Inferior parietal cortex (tissue), 1 donor: ENCODE data around the gene KCTD14.
"Not testable (repeated sequence)": the region's sequence is repeated elsewhere in the genome, so short reads cannot be mapped to it uniquely, and the experiment has no call there.

Experiments used
- DNase-seq: peaks from one replicate; pipeline ENCODE4 v3.0.0-alpha.2; 2016; ENCODE audit errors: extremely low spot score

KCTD14 gene

DNA sequence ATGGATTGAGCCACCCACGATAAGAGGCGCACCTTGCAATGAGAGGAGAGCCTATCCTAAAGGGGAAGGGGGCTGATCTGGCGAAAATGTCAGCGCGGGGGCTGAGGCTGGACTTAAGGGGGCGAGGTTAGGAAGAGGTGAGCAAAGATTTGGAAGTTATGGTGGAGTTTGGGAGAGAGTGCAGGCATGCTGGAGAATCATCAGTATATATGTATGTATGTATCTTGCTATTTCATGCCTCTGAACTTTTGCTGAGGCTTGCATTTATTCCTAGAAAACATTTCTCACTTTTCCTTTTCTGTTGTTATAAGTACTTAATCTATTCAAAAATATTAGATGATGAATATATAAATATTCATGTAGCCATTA, 23.4 kb upstream of the KCTD14 start:
- DNase-seq: no peak

DNA sequence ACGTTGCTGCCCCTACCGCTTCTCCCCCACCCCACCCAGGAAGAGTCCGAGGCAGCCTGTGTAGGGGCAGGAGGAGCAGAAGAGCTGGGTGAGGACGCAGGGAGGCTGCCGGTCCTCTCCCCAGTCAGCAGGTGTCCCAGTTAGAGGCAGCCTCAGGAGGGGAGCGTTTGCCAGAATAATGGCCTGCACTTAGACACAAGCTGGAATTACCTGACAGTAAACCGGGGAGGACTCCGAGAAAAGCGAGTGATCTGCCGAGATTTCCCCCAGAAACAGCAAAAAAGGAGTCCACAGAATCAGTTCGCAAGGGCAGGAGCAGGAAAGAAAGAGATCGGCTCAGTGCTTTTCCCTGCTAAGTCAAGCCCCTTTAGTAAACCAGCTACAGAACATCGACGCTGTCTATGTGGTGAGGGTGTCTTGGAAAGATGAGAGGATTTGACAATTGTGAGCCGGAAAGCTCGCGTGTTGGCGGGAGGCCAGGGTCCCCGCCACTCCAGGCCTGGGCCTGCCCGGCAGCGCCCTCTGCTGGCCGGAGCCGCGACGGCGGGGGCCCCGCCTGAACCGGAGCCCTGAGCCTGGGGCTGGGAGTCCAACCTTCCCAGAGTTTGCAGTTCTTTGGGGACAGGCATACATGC, 22.9 kb upstream of the KCTD14 start:
- DNase-seq: peak; percentile 86

DNA sequence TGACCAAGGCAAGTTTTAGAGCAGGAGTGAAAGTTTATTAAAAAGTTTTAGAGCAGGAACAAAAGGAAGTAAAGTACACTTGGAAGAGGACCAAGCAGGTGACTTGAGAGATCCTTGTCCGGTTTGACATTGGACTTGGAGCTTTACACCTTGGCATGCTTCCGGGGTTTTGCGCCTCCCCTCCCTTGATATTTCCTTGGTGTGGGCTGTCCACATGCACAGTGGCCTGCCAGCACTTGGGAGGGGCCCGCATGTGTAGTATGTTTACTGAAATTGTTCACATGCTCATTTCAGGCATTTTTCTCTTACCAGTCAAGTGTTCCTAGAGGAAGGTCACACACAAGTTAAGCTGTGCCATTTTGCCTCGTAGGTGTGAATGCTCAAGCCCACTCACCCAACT, 21.6 kb upstream of the KCTD14 start:
- DNase-seq: no peak

DNA sequence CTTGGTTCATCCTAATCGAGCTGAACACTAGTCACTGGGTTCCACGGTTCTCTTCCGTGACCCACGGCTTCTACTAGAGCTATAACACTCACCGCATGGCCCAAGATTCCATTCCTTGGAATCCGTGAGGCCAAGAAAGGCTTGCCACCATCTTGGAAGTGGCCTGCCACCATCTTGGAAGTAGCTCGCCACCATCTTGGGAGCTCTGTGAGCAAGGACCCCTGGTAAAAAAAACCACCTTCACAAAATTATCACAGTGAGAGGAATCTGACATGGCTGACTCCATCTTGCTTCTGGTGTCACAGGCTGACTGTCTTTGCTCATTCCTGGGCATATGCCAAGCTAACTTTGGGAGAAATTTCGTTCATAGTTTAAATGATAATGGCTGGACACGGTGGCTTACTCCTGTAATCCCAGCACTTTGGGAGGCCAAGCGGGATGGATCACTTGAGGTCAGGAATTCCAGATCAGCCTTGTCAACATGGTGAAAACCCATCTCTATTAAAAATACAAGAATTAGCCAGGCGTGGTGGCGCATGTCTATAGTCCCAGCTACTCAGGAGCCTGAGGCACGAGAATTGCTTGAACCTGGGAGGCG, 18.9 kb upstream of the KCTD14 start:
- no peak for DNase-seq

DNA sequence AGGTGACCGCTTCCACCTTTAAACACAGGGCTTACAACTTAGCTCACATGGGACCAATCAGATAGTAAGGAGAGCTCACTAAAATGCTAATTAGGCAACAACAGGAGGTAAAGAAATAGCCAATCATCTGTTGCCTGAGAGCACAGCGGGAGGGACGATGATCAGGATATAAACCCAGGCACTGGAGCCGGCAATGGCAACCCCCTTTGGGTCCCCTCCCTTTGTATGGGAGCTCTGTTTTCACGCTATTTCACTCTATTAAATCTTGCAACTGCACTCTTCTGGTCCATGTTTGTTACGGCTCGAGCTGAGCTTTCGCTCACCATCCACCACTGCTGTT, 18.3 kb upstream of the KCTD14 start:
- not testable (repeated sequence) for DNase-seq

DNA sequence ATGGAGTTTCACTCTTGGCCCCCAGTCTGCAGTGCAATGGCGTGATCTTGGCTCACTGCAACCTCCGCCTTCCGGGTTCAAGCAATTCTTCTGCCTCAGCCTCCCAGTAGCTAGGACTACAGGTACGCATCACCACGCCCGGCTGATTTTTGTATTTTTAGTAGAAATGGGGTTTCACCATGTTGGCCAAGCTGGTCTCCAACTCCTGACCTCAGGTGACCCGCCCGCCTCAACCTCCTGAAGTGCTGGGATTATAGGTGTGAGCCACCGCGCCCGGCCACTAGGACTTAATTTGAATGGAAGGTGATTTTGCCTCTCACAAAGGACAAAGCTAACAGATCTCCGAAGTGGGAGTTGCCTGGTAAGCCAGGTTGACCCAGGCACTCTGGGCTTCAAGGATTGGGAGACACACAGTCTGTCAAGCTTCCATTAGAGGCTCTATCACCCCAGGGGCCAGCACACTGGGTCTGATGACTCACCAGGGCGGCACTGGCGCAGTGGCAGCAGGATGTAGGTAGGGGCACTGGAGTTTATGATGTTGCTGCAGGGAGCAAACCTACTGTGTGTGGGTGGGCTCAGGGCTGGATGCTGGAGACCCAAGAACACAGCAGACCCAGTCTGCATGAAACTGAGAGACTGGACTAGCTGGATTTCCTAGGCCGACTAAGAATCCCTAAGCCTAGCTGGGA, 17.8 kb upstream of the KCTD14 start:
- DNase-seq: no peak

DNA sequence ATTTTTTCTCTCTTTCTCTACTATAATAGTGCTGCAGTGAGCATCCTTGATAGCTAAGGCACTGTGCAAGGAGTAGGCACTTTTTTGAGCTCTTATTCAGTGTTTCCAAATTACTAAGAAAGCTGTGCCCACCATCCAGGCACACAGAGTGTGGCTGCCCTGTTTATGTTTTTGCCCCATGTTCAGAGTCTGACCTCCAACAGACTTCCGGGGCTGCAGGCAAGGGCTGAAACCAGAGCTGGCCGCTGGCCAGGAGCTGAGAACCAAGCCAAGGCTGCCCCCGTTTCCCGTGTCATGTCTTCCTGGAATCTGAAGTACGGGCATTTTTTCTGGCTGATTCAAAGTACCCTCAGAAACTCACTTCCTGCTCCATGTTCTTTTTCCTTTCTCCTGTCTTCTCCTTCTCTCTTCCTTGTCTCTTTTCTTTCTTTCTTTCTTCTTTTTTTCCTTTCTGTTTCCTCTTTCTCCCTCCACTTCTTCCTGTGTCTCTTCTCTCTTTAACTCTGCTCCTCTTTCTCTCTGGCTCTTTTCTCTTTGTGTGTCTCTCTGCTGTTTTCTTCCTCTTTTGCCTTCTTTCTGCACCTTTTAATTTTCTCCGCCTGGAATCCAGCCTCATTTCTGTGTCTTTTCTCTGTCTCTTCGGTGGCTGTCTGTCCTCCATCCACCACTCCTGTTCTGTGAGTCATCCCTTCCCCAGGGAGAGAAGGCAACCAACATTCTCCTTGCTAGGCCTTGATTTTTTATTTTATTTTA, 17.0 kb upstream of the KCTD14 start:
- DNase-seq: peak; percentile 36

DNA sequence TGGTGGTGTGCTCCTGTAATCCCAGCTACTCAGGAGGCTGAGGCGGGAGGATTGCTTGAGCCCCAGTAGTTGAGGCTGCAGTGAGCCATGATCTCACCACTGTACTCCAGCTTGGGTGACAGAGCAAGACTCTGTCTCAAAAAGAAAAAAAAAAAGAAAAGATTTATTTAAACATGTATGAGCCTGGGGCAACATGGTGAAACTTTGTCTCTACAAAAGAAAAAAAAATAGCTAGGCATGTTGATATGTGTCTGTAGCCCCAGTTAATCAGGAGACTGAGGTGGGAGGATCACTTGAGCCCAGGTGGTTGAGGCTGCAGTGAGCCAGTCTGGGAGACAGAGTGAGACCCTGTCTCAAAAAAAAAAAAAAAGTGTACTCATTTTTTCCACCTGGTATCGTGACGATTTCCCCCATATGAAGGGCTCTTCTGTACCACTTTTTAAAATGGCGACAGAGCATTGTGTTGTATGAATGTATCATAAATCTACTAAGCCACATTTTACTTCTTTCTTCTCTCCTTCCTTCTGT, 16.4 kb upstream of the KCTD14 start:
- DNase-seq: no peak

DNA sequence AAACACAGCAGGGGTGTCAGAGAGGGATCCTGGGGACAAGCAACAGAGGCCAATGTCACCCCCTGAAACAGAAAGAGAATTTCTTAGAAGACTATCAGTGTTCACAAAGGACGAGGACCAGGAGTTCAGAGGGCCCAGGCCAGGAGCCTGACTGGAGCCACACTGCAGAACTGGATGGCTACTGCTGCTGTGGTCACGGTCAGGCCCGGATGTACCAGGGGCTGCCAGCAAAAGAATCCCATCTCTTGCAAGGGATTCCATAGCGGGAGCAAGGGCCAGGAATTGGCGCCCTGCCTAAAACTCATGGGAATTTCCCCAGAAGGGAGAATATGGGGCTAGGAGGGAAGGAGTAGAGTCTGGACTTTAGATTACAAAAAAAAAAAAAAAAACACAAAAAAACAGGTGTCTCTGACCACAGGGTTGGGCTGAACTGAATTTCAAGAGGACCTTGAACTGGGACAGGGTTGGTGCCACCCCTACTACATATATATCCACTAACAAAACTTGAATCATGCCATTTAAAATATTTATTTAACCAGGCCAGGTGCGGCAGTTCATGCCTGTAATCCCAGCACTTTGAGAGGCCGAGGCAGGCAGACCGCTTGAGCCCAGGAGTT, 15.7 kb upstream of the KCTD14 start:
- no peak for DNase-seq

DNA sequence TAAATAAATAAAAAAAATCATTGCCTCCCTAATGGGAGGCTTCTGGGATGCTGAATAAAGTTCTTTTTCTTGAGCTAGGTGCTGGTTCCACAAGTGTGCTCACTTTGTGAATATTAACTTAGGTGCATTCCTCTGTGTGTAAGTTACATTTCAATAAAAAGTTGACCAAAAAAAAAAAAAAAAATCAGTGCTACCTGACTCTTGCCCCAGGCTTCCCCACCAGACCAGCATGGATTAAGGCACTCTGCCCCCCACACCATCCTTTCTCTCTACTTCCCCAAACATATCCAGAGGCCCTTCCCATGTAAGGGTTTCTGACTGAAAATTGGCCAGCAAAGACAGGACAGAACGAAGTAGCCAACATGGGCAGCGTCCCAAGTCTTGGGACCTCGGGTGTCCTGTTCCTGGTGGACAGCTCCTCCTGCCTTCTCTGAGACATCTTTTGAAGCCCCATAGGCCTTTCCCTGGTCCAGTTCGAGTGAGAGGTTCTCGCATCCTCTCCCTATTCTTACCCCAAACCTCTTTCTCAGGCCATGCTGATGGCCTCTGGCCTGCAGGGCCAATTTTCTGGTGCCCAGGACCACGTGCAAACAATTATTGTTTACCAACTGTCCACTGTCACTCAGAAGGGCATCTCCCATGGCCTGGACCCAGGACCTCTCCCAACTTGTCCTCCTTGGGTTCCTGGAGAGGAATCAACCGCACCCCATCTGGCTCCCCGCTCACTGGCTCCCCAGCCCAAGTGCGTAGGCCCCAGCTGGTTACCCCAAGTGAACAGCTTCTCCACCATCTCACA, 14.9 kb upstream of the KCTD14 start:
- no peak for DNase-seq

DNA sequence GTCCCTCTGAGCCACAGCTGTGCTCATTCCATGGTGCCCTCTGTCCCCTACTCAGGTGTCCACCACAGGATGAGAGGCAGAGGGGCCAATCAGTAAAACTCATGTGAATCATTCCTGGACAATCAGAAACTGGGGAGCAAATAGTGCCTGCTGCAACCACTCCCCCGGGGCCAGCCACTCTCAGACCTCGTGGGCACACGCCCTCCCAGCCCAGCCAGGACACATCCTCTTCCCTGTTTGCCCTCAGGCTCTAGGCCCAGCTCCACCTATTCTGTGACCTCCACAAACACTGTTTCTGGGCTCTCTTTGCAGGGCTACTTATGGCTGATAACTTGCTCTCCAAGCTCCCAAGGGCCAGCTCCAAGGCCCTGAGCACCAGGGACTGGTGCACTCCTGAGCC, 14.0 kb upstream of the KCTD14 start:
- no peak for DNase-seq

DNA sequence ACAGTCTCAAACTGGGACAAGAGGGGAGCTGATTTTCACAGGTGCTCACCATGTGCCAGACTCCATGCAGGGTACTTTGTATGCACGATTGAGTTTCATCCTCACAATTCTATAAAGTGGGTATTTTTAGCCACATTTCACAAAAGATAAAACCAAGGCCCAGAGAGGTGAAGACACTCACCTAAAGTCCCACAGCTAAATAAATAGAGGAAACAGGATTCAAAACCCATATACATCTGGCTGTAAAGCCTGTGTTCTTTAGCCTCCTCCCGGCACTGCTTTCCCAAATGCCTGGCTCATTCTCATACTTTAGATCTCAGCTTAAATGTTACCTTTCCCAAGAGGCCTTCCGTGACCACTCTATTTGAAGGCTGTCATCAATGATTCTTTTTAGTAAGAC, 13.2 kb upstream of the KCTD14 start:
- DNase-seq: no peak

DNA sequence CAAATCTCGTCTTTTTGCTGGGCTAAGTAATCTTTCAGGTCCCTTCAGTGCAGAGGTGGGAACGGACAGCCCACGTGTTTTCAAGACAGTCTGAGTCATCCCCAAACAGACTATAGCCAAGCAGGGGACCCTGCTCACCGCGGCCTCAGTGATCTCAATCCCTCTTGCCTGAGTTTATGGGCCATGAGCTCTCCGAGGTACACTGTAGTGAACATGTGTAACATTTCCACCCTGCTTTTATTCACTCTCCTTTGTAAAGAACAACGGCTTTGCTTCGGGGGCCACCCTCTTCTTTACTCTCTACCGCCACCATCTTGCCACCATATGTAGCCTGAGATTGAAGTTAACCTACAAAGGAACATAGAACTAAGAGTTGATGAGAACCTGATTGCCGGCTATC, 11.5 kb upstream of the KCTD14 start:
- no peak for DNase-seq

DNA sequence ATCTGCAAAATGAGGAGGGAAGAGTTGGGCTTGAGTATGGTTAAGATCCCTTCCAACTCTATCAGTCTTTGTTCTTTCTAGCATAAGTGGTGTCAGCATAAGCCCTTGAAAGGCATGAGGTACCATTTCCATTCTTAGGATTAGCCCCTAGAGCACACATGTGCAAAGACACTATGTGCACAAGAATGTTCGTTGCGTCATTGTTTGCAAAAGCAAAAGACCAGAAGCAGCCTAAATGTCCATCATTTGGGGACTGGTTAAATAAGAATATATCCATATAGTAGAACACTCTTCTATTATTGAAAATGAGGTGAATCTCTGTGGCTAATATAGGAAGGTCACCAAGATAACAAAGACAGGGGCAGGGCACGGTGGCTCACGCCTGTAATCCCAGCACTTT, 10.0 kb upstream of the KCTD14 start:
- no peak for DNase-seq

DNA sequence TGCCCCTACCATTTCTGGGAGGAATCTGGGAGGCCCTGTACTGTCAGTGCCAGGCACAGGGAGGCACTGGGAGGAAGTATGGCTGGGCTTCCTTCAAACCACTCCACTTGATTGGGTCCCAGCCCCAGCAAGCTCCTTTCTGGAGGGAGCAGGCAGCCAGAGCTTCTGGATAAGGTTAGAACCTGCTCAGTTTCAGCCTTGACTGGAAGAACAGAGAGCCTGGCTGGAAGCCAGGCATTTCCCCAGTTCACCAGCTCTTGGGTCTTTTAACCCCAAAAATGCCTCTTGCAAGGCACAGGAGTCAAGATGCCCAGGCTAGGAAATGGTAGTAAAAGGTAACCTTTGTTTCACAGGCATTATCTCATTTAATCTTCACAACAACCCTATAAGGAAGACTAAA, 9.0 kb upstream of the KCTD14 start:
- DNase-seq: no peak

DNA sequence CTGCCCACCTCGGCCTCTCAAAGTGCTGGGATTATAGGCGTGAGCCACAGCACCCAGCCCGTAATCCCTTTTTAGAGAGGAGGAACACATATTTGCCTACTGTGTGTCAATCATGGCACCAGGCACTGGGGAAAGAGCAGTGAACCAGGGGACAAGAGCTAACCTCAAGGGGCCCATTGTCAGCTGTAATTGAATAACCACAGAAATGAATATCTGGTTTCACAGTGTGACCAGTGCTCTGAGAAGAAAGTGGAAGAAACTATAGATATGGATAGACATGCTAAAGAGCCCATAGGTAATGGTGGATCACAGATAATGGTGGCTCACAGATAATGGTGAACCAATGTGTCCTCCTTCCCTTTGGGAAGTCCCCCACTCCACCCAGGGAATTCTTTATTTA, 8.6 kb upstream of the KCTD14 start:
- no peak for DNase-seq

DNA sequence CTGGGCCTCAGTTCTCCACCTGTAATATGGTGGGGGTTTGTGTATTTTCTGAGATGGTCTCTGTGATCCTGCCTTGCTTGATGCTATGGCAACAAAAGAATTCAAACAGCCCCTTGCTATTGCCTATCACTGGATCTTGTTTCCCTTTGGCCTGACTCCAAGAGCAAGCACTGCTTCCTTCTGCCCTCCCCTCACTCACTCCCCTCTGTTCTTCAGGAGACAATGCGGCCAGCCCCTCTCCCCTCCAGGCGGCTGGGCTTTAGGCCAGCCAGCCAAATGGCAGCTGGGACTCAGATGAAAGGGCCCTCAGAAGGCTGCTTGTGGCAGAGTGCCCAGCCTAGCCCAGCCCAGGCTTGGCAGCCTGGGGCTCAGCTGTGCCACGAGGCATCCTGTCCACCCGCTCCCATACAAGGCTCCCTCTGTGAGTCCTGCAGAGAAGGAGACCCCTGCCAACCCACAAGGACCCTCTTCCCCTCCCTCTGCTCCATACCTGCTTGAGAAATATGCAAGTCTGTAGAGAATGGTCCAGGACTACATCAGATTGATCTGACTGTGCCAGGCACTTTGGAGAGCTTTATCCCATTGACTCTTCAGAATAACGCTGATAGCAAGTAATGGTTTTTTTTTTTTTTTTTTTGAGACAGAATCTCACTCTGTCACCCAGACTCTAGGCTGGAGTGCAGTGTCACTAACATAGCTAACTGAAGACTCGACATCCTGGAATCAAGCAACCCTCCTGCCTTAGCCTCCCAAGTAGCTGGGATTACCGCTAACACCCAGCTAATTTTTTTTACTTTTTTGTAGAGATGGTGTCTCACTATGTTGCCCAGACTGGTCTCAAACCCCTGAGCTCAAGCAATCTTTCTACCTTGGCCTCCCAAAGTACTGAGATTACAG, 7.6 kb upstream of the KCTD14 start:
- peak; percentile 91 for DNase-seq

DNA sequence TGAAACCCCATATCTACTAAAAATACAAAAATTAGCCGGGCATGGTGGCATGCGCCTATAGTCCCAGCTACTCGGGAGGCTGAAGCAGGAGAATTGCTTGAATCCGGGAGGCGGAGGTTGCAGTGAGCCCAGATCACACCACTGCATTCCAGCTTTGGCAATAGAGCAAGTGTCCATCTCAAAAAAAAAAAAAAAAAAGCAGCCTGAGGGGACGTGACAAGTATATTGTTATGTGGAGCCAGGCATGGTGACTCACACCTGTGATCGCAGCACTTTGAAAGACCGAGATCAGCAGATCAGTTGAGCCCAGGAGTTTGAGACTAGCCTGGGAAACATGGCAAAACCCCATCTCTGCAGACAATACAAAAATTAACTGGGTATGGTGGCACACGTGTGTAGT, 5.3 kb upstream of the KCTD14 start:
- not testable (repeated sequence) for DNase-seq

DNA sequence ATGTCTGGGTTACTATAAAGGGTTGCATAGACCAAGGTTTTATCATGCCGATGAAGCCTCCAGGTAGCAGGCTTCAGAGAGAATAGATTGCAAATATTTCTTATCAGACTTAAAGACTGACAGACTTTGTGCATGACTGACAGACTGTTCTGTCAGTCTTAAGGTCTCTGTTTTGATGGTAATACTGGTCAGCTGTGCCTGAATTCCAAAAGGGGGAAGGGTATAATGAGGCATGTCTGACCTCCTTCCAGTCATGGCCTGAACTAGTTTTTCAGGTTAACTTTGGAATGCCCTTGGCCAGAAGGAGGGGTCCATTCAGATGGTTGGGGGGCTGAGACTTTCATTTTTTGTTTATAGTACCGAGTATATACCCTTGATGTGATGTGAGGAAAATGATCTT, 4.7 kb upstream of the KCTD14 start:
- no peak for DNase-seq

DNA sequence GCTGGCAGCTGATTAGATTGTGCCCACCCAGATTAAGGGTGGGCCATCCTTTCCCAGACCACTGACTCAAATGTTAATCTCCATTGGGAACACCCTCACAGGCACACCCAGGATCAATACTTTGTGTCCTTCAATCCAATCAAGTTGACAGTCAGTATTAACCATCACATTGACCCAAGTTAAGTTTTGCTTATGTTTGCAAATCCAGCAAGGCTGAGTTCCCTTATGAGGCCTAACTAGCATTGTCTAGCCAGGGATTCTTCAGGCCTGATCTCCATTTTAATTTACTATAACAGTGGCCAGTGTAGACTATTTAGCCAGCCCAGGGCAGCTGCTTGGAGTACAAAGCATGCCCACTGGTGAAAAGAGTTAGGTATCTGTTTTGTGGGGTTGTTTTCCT, 2.3 kb upstream of the KCTD14 start:
- DNase-seq: no peak
